Epithelial cell of proximal tubule (primary cell): ENCODE measurements around the gene PHETA1. TPM values are rescaled to one million over a fixed set of nuclear protein-coding genes. Genes with fewer than 3 reads are reported as not detected.

Source experiments
- DNase-seq: peaks from one replicate; pipeline ENCODE4 v3.0.0-alpha.2; 2011; ENCODE audit warnings: low read depth
- H3K4me3 ChIP-seq: 2 replicates; pipeline ENCODE4 v1.5.1; 2011; ENCODE audit warnings: low read depth, mild to moderate bottlenecking, low read length
- total RNA-seq: library from RNA; depleted of rRNA; stranded (reverse); fragments of >200 nt; gene quantifications from 2 replicates; pipeline ENCODE4 v1.2.3, GENCODE V29; 2015
- TF ChIP-seq, protein P1 (sequence below): conservative IDR thresholded peaks from 2 replicates; pipeline ENCODE4 v1.5.1; 2012; ENCODE audit warnings: low read depth, mild to moderate bottlenecking, low read length

PHETA1 gene
- total RNA-seq, 1 donor from 2014 or later, result 28.7 TPM

DNA sequence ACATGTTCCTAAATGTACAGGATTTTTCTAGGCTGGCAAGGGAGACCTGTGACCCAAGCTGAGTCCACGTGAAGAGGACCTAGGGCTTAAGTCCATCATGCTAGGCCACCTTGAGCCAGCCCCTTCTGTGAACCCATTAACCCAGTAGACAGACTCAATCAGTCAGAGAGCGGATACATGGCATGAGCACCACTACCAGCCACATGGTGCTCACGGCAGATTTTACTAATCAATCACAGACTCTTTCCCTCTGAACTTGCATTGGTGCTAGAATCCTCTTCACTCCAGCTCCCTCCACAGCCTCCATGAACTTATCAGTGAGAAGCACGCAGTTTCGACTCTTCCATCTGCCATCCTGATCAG lies 9.0 kb downstream of the PHETA1 start:
- TF ChIP-seq, protein P1, sequence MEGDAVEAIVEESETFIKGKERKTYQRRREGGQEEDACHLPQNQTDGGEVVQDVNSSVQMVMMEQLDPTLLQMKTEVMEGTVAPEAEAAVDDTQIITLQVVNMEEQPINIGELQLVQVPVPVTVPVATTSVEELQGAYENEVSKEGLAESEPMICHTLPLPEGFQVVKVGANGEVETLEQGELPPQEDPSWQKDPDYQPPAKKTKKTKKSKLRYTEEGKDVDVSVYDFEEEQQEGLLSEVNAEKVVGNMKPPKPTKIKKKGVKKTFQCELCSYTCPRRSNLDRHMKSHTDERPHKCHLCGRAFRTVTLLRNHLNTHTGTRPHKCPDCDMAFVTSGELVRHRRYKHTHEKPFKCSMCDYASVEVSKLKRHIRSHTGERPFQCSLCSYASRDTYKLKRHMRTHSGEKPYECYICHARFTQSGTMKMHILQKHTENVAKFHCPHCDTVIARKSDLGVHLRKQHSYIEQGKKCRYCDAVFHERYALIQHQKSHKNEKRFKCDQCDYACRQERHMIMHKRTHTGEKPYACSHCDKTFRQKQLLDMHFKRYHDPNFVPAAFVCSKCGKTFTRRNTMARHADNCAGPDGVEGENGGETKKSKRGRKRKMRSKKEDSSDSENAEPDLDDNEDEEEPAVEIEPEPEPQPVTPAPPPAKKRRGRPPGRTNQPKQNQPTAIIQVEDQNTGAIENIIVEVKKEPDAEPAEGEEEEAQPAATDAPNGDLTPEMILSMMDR, result no peak
- DNase-seq, result no peak
- H3K4me3 ChIP-seq, result no peak overlapping the region

DNA sequence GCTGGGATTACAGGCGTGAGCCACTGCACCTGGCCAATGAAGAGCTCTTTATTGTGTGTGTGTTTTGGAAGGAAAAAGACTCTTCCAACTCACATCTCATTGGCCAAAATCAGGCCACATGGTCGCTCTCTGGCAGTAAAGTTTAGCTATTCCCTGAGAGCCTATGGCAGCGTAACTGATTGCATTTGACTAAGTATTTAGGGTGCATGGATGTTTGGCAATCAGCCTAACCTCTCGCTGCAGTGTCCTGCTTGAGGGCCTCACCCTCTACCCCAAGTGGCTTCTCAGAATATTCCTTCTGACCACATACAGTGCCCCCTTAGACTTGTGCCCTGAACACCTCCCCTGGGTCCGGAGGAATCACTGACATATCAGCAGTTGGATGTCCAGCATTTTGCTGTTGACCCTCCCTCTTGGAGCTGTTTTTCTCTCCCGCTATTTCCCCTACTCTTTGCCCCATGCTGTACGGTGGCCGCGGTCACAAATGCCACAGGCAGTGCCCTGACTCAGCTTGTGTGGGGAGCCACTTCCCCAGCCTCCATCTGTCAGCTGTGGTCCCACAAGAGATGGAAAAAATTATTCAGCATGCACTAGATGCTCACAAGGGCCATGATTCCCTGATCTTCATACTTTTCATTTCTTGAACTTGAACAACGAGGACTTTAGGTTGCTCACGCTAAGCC lies 9.5 kb downstream of the PHETA1 start:
- DNase-seq, result no peak
- no peak overlapping the region for H3K4me3 ChIP-seq
- TF ChIP-seq, protein P1, result no peak

DNA sequence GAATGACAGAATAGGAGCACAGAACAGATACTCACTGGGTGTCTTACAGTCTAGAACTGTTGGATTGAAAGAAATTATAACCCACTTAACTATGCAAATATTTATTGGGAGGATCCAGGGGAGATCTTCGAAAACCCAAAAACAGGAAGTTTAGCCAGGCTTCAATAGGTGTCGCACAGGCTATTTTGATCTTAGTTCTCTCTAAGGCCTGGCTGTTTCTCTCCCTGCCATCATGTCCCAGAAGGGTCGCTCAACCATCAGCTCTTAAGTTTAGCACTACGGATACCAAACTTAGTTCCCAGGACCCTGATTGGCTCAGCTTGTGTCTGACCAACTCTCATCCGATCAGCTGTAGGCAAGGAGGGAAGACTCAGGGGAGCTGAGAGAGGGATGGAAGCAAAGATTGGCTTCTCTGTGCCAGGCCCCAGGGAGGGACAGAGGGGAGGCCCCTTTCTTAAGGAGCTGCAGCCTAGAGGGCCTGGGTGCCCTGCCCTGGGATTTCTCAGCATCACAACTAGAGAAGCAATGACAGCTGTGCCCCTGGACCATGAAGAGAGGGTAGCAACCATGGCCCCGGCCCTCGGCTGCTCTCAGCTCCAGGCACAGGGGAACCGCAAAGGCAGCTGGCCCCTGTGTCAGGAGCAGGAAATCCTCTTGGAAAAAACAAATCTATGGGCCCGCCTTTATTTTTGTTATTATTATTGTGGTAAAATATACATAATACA lies 13.5 kb downstream of the PHETA1 start:
- H3K4me3 ChIP-seq, result no peak overlapping the region
- no peak for DNase-seq
- TF ChIP-seq, protein P1, result no peak

DNA sequence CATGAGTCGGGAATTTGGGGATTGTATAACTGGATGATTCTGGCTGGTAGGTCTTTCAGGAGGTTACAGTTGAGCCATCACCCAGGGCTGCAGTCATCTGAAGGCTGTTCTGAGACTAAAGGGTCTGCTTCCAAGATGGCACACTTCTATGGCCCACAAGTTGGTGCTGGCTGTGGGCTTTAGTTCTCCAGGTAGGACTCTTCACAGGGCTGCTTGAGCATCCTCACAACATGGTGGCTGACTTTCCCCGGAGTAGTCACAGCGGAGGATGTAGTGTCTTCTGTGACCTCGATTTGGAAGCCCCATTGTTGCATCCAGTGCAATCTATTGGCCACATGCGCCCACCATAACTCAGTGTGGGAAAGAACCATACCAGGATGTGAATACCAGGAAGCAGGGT lies 14.4 kb downstream of the PHETA1 start:
- TF ChIP-seq, protein P1, result no peak
- no peak for DNase-seq
- H3K4me3 ChIP-seq, result no peak overlapping the region

DNA sequence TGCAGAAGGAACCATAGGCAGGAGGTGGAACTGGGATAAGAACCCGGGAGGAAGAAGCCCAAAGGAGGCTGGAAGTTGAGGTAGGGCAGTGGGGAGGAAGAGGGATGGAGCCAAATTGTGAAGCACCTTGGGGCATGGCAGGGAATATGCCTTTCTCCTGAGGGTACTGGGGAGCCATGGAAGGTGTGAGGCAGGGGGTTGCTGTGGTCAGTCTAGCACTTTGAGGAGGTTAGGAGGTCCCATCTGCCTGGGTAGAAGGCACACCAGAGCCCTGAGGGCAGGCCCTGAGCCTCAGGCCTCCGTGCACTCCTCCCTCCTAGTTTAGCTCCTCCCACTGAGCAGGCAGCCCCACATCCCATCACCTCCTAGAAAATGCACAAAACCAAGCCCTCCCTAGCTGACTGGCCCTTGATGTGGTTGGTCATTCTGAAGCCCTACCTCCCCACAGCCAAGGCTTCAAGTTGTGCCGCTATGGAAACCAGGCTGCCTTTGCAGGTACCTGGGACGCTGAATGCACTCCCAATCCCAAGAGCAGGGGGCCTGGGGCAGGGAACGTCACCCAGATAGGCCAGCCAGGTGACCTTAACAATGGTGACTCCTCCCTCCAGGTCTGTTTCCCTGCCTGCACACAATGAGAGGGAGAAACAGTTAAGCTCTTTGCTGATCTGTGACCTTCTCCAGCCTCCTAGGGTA lies 15.1 kb downstream of the PHETA1 start:
- no peak for DNase-seq
- TF ChIP-seq, protein P1, result no peak

DNA sequence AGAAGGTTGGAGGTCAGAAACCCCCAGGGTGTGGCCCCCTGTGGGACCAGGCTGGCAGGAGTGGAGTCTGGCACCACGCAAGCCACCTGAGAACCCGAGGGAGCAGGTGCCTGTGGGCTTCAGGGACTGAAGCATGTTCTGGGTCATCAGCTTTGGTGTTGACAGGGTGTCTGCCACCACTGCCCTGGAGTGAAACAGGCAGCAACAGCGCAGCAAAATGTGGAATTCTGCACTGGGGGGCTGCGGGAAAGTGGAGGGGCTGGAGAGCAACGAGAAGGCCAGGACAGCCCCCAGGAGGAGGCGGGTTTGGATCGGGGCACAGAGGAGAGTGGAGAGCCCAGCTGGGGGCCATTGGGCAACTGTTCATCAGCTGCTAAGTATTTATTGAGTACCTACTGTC lies 15.9 kb downstream of the PHETA1 start:
- TF ChIP-seq, protein P1, result no peak
- DNase-seq, result no peak

More for the DNA sequence above, 15.1 kb downstream of the PHETA1 start:
- H3K4me3 ChIP-seq, result no peak overlapping the region

More for the DNA sequence above, 15.9 kb downstream of the PHETA1 start:
- H3K4me3 ChIP-seq, result no peak overlapping the region
